Measurements from ENCODE around the gene ATP13A4.

Gene ATP13A4

GRCh38 chr3:193391902-193392301 lies 162.8 kb downstream of the ATP13A4 start:
- DNase-seq = no peak

- no peak for DNase-seq
Observed at GRCh38 chr3:193389335-193389734, 165.4 kb downstream of the ATP13A4 start.

GRCh38 chr3:193388361-193388760 lies 166.3 kb downstream of the ATP13A4 start:
- DNase-seq = no peak

DNA sequence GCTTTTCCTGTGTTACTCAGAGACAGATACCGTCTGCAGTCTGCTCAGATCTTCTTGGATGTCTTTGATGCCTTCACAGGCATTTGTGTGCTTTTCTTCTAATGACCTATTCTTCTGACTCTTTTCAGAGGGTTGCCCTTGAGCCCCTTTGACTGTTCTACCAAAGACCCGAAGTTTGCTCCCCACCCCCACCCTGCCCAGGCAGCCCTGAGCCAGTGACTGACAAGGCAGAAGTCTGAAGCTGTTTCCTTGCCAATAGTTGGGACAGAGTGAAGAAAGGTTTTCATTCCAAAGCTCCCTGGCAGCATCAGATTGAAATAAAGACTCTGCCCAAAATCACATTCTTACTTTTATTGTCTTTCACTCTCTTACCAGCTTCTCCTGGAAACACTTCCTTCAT lies 167.1 kb downstream of the ATP13A4 start:
- DNase-seq = no peak

GRCh38 chr3:193378706-193379105 lies 176.0 kb downstream of the ATP13A4 start, which contains the start of gene ATP13A5:
Gene ATP13A5, minus strand, starts transcription at chr3:193378753. Its CDS starts 28 bp downstream, at chr3:193378725.
- DNase-seq = no peak

GRCh38 chr3:193377591-193377990 lies 177.1 kb downstream of the ATP13A4 start:
- DNase-seq = no peak

DNA sequence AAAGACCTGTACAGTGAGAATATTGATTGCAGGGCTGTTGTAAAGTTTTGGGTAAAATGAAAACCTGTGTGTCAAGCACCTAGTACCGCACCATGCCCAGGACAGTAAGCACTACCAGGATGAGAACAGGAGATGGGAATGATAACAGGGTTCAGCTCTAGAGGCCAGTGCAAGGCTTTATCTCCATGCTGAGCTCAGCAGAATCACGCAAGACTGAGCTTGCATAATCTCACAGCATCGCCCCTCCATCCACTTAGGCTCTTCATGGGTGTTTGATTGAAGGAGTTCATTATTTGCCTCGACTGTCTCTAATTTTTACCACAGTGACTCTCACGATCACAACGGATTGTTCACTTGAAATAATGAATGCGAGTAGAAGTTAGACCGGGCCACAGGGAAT lies 179.1 kb downstream of the ATP13A4 start:
- DNase-seq = no peak

DNA sequence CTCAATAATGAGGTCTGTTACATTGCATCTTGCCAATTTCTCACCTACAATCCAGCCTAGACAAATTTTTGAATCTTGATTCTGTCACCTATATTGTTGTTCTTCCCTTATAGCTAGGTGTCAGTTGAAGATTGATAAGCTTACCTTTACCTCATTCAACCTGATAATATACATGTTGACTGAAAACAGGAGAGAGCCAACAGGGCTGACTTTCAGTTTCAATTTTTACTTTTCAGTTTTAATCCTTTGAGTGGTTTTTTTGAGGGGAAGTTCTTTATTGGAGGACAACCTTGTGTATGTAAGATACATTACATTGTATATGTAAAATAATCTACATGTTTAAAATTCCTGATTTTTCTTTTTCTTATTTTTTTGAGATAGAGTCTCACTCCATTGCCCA lies 181.9 kb downstream of the ATP13A4 start:
- DNase-seq = no peak

GRCh38 chr3:193367868-193368267 lies 186.8 kb downstream of the ATP13A4 start:
- DNase-seq = no peak

- no peak for DNase-seq
Observed at GRCh38 chr3:193357291-193357690, 197.4 kb downstream of the ATP13A4 start.

DNA sequence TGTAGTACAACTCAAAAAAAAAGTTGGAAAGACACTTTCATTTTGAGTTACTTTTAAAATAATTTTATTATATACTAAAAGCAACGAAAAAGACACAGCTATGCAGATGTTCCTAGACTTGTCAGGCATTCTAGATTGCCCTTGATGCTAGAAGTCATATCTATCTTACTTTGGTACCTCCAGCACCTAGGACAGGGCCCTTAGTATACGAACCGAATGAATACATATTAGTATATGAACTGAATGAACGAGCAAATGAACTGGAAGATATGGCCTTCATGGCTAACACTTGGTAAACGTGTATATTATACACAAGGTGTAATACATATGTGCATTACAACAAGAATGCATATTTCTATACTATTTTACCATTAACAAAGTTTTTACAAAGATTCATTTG lies 200.3 kb downstream of the ATP13A4 start:
- no peak for DNase-seq

Data from activated CD8-positive, alpha-beta memory T cell treated with anti-CD3 and anti-CD28 coated beads, Interleukin-2, amount 50 U/mL, for 48 hours (primary cell).